ENCODE data around the gene KDM4C.

KDM4C gene

DNA sequence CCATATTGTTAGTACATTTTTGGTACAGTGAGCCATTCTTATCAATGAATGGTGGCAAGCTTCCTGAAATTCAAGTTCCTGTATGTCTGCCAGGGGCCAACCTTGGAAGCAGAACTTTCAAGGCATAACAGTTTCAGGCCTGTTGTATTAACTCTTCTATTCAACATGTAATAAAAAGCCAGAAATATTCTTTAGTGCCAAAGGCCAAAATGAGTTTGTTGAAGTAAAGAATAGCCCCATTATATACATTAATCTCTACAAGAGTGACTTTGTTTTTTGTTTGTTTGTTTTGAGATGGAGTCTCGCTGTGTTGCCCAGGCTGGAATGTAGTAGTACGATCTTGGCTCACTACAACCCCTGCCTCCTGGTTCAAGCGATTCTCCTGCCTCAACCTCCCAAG is 321.3 kb downstream of the KDM4C start:
- FAIRE-seq (no peak), DNase-seq (ENCODE audit: extremely low spot score, insufficient read length, low read depth) (no peak)

- FAIRE-seq = no peak
These were observed 323.4 kb downstream of the KDM4C start for GRCh38 chr9:7081065-7081600.

GRCh38 chr9:7083192-7083591 is 325.4 kb downstream of the KDM4C start:
- DNase-seq (ENCODE audit: extremely low spot score, insufficient read length, low read depth) = no peak
- FAIRE-seq = no peak

More at GRCh38 chr9:7081065-7081600, 323.4 kb downstream of the KDM4C start:
- no peak for DNase-seq (ENCODE audit: extremely low spot score, insufficient read length, low read depth)

GRCh38 chr9:7085357-7085756 is 327.6 kb downstream of the KDM4C start:
- FAIRE-seq = no peak
- DNase-seq (ENCODE audit: extremely low spot score, insufficient read length, low read depth) = no peak

- no peak for FAIRE-seq
These were observed 328.6 kb downstream of the KDM4C start for GRCh38 chr9:7086389-7086788.

DNA sequence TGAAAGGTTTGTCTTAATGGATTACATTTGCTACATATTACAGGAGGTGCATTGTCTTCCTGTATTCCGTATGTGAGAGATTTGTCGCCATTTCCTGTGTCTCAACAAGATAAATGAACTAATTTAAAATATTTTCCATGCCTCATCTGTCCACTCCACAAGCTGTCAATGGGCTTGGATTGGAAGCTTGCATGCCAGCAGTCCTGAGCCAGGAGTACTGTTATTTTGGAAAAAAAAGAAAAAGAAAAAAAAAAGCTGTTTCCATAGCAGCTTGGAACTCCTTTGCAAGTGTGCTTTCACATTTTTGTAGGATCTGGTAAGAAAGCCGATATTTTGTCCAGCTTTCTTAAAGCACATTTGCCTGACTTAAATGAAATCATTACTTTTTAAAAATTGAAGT is 330.8 kb downstream of the KDM4C start:
- DNase-seq (ENCODE audit: extremely low spot score, insufficient read length, low read depth) (no peak), FAIRE-seq (no peak)

More at GRCh38 chr9:7086389-7086788, 328.6 kb downstream of the KDM4C start:
- no peak for DNase-seq (ENCODE audit: extremely low spot score, insufficient read length, low read depth)

- DNase-seq (ENCODE audit: extremely low spot score, insufficient read length, low read depth) (no peak), FAIRE-seq (peak; percentile 5)
These were observed 331.8 kb downstream of the KDM4C start for GRCh38 chr9:7089406-7090193.

DNA sequence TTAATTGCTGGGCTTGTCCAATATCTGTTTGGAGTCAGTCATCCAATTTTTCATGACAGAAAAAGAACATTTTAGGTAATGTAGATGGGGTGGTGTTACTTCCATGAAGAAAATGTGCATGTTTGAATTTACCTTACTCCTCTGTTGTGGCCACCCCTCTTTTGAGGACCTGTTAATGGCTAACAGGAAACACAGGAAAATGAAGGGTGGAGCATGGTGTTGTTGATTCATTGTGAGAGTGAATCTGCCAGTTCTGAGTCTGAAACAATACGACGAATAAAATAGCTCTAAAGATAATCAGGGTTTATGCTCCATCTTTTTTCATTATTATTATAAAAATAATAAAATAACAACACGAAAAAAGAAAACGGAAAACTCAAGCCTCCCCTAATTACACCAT is 335.3 kb downstream of the KDM4C start:
- FAIRE-seq = no peak
- DNase-seq (ENCODE audit: extremely low spot score, insufficient read length, low read depth) = no peak

DNA sequence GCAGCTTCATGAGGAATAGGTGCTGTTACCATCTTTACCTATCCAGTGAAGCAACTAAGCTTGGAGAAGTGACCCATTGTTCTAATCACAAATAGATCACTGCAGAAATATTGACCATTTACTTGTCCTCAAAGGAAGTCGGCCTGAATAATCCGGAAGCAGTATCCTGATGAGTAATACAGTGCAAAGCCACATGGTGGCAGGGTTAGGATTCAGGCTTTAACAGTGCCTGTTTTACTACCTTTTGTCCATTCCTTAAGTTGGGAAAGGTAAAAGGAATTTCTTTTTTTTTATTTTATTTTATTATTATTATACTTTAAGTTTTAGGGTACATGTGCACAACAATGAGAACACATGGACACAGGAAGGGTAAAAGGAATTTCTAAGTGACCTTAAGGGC is 336.3 kb downstream of the KDM4C start:
- no peak for DNase-seq (ENCODE audit: extremely low spot score, insufficient read length, low read depth)
- no peak for FAIRE-seq

GRCh38 chr9:7094576-7094975 is 336.8 kb downstream of the KDM4C start:
- DNase-seq (ENCODE audit: extremely low spot score, insufficient read length, low read depth) (no peak), FAIRE-seq (no peak)

GRCh38 chr9:7095058-7095457 is 337.3 kb downstream of the KDM4C start:
- DNase-seq (ENCODE audit: extremely low spot score, insufficient read length, low read depth) = no peak
- peak; percentile 29 for FAIRE-seq

DNA sequence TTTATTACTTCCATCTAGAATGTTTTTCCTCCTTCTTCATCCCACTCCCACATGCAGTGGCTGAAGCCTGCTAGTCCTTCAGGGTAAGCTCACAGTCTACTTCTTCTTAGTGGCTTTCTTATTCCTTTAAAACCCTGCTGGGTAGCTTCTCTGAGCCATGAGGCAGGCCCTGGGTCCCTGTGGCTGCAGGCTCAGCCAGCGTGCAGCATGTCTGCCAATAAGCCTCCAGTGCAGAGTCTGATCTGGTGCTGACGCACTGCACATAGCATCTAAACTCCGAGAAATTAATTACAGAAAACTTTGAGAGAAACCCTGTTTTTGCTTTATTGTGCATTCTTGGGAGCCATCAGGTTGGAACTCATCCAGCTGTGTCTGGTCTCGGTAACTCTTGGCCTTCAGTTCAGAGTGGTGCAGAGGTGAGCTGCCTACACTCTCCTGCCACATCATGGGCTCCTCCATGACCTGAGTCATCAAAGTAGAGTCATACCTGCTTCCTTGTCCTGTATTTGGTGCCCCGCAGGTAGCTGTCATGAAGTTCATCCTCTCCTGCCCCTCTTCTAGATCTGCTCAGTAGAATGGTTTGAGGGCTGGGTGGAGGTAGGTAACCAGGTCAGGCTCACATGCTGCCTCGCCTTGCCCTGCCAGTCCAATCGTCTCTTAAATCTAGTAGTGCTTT is 339.4 kb downstream of the KDM4C start:
- DNase-seq (ENCODE audit: extremely low spot score, insufficient read length, low read depth) (no peak), FAIRE-seq (no peak)

- FAIRE-seq = no peak
- no peak for DNase-seq (ENCODE audit: extremely low spot score, insufficient read length, low read depth)
These were observed 340.3 kb downstream of the KDM4C start for GRCh38 chr9:7097785-7098752.

- FAIRE-seq = no peak
- no peak for DNase-seq (ENCODE audit: extremely low spot score, insufficient read length, low read depth)
These were observed 345.6 kb downstream of the KDM4C start for GRCh38 chr9:7103367-7103766.

GRCh38 chr9:7103771-7104170 is 346.0 kb downstream of the KDM4C start:
- DNase-seq (ENCODE audit: extremely low spot score, insufficient read length, low read depth) (no peak), FAIRE-seq (no peak)

GRCh38 chr9:7104625-7105024 is 346.9 kb downstream of the KDM4C start:
- DNase-seq (ENCODE audit: extremely low spot score, insufficient read length, low read depth) (no peak), FAIRE-seq (no peak)

GRCh38 chr9:7105095-7105494 is 347.3 kb downstream of the KDM4C start:
- FAIRE-seq (no peak), DNase-seq (ENCODE audit: extremely low spot score, insufficient read length, low read depth) (no peak)

DNA sequence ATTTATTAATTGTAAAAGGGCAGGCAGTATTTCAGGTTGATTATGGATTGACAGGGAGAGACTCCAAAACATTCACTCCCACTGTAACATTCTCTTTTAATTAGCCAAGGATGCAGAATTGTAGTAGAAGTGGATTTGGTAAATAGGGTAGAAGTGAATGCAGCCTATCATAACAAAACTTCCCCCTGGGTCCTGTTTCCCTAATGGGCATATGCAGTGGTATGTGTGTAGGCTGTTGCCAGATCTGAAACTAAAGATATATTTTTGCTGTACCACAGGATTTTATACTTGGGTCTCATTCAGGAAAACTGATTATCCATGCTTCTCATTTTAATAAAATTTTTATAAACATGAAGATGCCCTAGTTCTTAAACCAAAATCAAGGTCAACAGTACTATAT is 351.2 kb downstream of the KDM4C start:
- no peak for FAIRE-seq

GRCh38 chr9:7111413-7111812 is 353.6 kb downstream of the KDM4C start:
- DNase-seq (ENCODE audit: extremely low spot score, insufficient read length, low read depth) (no peak), FAIRE-seq (no peak)

More for the DNA sequence above, 351.2 kb downstream of the KDM4C start:
- no peak for DNase-seq (ENCODE audit: extremely low spot score, insufficient read length, low read depth)

GRCh38 chr9:7115606-7116005 is 357.8 kb downstream of the KDM4C start:
- DNase-seq (ENCODE audit: extremely low spot score, insufficient read length, low read depth) (no peak), FAIRE-seq (no peak)
